K562 (cell line): Measurements from ENCODE around the gene PDHX. TPM values are rescaled to one million over a fixed set of nuclear protein-coding genes. Genes with fewer than 3 reads are reported as not detected.

Experiments used
- ATAC-seq: fragments of 200-7000 bp; cut with Tn5 transposase; 3 replicates; pipeline ENCODE4 v1.9.1; 2020; ENCODE audit warnings: moderate library complexity
- BruUV-seq: library from RNA; stranded (reverse); fragments of 400-500 nt; replicated peaks from 2 replicates; lab custom pipeline; 2021; lab: Mats Ljungman, UMichigan
- CTCF ChIA-PET: fragments of 300-600 bp; formaldehyde crosslinking; extraction: SDS; loops from one replicate; lab custom pipeline; 2021; ENCODE audit warnings: low intra/inter-chr PET ratio; lab: Yijun Ruan, JAX
- POLR2A ChIA-PET: fragments of 300-600, 350-650 bp; sonication (Branson Sonifier 250); formaldehyde crosslinking; extraction: SDS; loops from one replicate; lab custom pipeline; 2021; ENCODE audit warnings: antibody characterized with exemption, inconsistent platforms; lab: Yijun Ruan, JAX
- DNase-seq, 4 experiments: peaks; one replicate each; pipeline versions ENCODE4 v3.0.0 to v3.0.0-alpha.2; 2011 to 2018; ENCODE audit warnings: low spot score in 3 of 4, mixed read lengths in 3 of 4; ENCODE audit errors: extremely low read depth in 1 of 4
- FAIRE-seq: peaks from 2 replicates; lab custom pipeline; 2011; peaks lifted over from hg19 to GRCh38; lab: Jason Lieb, UNC
- H2AFZ ChIP-seq: 2 replicates; pipeline ENCODE4 v1.6.0; 2011; ENCODE audit warnings: low read depth, low read length, control low read depth, inconsistent platforms
- H3K27ac ChIP-seq: fragments of 200-600 bp; 3 replicates; pipeline ENCODE4 v1.8.0; 2011; ENCODE audit warnings: low read depth, mild to moderate bottlenecking, control low read depth, inconsistent platforms, low read length, moderate library complexity, mixed read lengths; ENCODE audit errors: extremely low read depth
- H3K27me3 ChIP-seq, 2 experiments: fragments of 300-600 bp in 1 of 2; 2 replicates in 1 of 2; 3 replicates in 1 of 2; pipeline versions ENCODE4 v1.6.0 to v1.8.0; 2011; ENCODE audit warnings: inconsistent platforms in 2 of 2, low read length in 2 of 2, mild to moderate bottlenecking in 1 of 2, mixed read lengths in 1 of 2, moderate library complexity in 1 of 2; ENCODE audit not compliant: control insufficient read depth in 2 of 2, insufficient read depth in 2 of 2
- H3K36me3 ChIP-seq: fragments of 300-600 bp; 3 replicates; pipeline ENCODE4 v1.8.0; 2011; ENCODE audit warnings: mild to moderate bottlenecking, low read length, inconsistent platforms; ENCODE audit not compliant: control insufficient read depth, insufficient read depth
- H3K4me1 ChIP-seq, 2 experiments: fragments of 200-600 bp in 1 of 2; replicated peaks in 1 of 2; 2 replicates in 1 of 2; 3 replicates in 1 of 2; pipeline versions ENCODE4 v1.5.1 to v1.8.0; 2011; ENCODE audit warnings: inconsistent platforms in 2 of 2, low read length in 2 of 2, mild to moderate bottlenecking in 1 of 2, mixed read lengths in 1 of 2, moderate library complexity in 1 of 2; ENCODE audit not compliant: control insufficient read depth in 2 of 2, insufficient read depth in 2 of 2
- H3K4me2 ChIP-seq: 2 replicates; pipeline ENCODE4 v1.6.1; 2011; ENCODE audit warnings: low read length, control low read depth, inconsistent platforms, mixed read lengths; ENCODE audit not compliant: insufficient read depth
- H3K4me3 ChIP-seq: fragments of 200-600 bp; sonication (generic), shearing (Covaris generic); 2 replicates; pipeline ENCODE4 v1.5.1; 2016; ENCODE audit warnings: control low read depth, inconsistent platforms
- H3K79me2 ChIP-seq: fragments of 200-600 bp; 3 replicates; pipeline ENCODE4 v1.8.0; 2011; ENCODE audit warnings: low read length, inconsistent platforms; ENCODE audit not compliant: control insufficient read depth, insufficient read depth
- H3K9ac ChIP-seq, 2 experiments: 2 replicates each; pipeline versions ENCODE4 v1.6.0 to v1.6.1; 2011; ENCODE audit warnings: low read depth in 2 of 2, low read length in 2 of 2, control low read depth in 1 of 2, inconsistent platforms in 1 of 2, mild to moderate bottlenecking in 1 of 2, mixed read lengths in 1 of 2; ENCODE audit not compliant: insufficient read depth in 1 of 2
- H3K9me1 ChIP-seq: one replicate; pipeline ENCODE4 v1.6.0; 2011; ENCODE audit warnings: inconsistent platforms, mild to moderate bottlenecking, low read length, moderate library complexity; ENCODE audit not compliant: control insufficient read depth, insufficient read depth
- H3K9me3 ChIP-seq: replicated peaks from 2 replicates; pipeline ENCODE4 v1.5.1; 2011; ENCODE audit warnings: low read depth, low read length, inconsistent platforms; ENCODE audit not compliant: control insufficient read depth, insufficient read depth
- H4K20me1 ChIP-seq: replicated peaks from 2 replicates; pipeline ENCODE4 v1.6.1; 2011; ENCODE audit warnings: low read length, inconsistent platforms, mixed read lengths; ENCODE audit not compliant: control insufficient read depth, insufficient read depth
- CBFB ChIP-seq: sonication (generic); formaldehyde crosslinking; IDR thresholded peaks from 2 replicates; pipeline ENCODE4 v1.4.0; 2020; ENCODE audit warnings: mild to moderate bottlenecking, missing genetic modification reagents
- MCM2 ChIP-seq: fragments of 450-650 bp; IDR thresholded peaks from 2 replicates; pipeline ENCODE4 v1.6.1; 2017; ENCODE audit warnings: low read depth, mild to moderate bottlenecking
- ZNF583 ChIP-seq: fragments of 250-450 bp; sonication (Bioruptor Pico); IDR thresholded peaks from 2 replicates; pipeline ENCODE4 v1.4.0; 2020
- WGBS: fragments of 100-300 bp; shearing (Covaris generic); methylation state at CpG from one replicate; pipeline ENCODE4 v1.1.6; 2016; ENCODE audit warnings: low coverage, mixed read lengths; ENCODE audit not compliant: insufficient coverage; ENCODE audit errors: missing lambda C conversion rate; 5-methylcytosine and 5-hydroxymethylcytosine counted together
- in situ Hi-C: fragments of 300-500 bp; cut with MboI; formaldehyde crosslinking; loops from 4 replicates; pipeline ENCODE4 v1.15.0; 2018; ENCODE audit warnings: inconsistent platforms, mixed read lengths
- intact Hi-C: fragments of 100-400 bp; cut with micrococcal nuclease; formaldehyde crosslinking; loops from 2 replicates; pipeline ENCODE4 v1.14.2; 2022
- polyA plus RNA-seq, 8 experiments: library from polyadenylated mRNA; depleted of rRNA in 4 of 8; stranded (reverse) in 5 of 8; unstranded in 3 of 8; fragments of >200 nt; fragmentation: Nextera tagmentation in 2 of 8; fragmentation: Illumina TruSeq in 1 of 8; extraction: Ambion mirVana in 2 of 8; extraction: Trizol in 1 of 8; gene quantifications; 2 replicates each; pipeline versions ENCODE4 v1.2.1 to v1.2.3, GENCODE V29; 2011 to 2014; ENCODE audit warnings: inconsistent platforms in 1 of 8, missing spikeins in 1 of 8
- total RNA-seq, 7 experiments: library from RNA; depleted of rRNA in 6 of 7; stranded (reverse); fragments of >200 nt in 6 of 7; fragmentation: Illumina TruSeq in 2 of 7; extraction: Trizol in 2 of 7; gene quantifications; 2 replicates each; pipeline versions ENCODE4 v1.2.1 to v1.2.3, GENCODE V29; 2011 to 2021; ENCODE audit warnings: low replicate concordance in 1 of 7
- TF ChIP-seq, protein P1 (sequence below): sonication (generic); formaldehyde crosslinking; IDR thresholded peaks from 2 replicates; pipeline ENCODE4 v1.8.0; 2023; ENCODE audit warnings: mild to moderate bottlenecking, missing genetic modification reagents

The PDHX gene
- total and polyA plus RNA-seq, 9 of the 15 experiments (the other 6 are each of a cell fraction or from before 2014, with no cell fraction given) = 20.8 to 43.5 (median 31.2) TPM

DNA sequence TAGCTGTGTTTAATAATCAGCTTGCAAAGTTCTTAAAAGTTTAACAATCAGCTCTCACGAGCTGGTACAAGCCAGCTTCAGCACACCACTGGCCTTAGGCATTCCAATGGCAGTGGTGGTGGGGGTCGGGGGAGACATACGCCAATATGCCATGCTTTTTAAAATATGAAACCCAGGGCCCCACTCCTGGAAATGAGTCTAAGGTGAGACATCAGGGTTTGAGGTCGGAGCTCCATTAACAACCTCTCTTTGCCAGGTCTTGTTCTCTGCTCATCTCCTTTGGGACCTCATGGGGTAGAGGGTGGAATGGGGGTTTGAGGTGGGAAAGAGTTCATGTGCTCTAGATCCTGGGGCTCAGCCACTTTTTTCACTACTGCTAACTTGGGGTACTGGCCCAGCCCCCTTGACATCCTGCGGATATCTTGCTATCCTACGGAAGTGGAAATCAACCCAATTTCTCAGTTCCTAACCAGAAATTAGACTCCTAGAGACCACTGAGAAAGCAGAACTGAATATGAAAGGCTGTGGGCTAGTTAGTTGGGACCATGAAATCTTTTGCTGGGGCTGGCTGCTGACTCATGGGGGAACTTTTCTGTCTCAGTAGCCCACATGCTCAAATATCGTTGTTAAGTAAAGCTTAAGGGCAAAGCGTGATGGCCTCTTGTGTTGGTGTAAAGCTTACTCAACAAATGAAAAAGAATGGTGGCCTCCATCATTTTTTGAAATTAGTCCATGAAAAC, 90.1 kb downstream of the PDHX start:
- Histone ChIP-seq H3K36me3 (no peaks in the 10 kb centered on the region), H3K4me1 (no peaks in the 10 kb centered on the region), H3K9me1 (no peaks in the 10 kb centered on the region), H3K9me3 (no peaks in the 10 kb centered on the region), H2AFZ (no peak overlapping the region), H3K27me3 (no peaks in the 10 kb centered on the region), H3K4me2 (no peak overlapping the region), H3K4me3 (no peak overlapping the region), H4K20me1 (no peaks in the 10 kb centered on the region), H3K79me2 (no peaks in the 10 kb centered on the region), H3K27ac (no peak overlapping the region), H3K9ac (no peak overlapping the region)
- DNase-seq = no peak
- intact Hi-C loops = no loop called here
- ChIA-PET CTCF (no interaction called here), POLR2A (interaction anchor here (0.6 to 1.1 kb wide), 5 partner anchors 10 to 156 kb away, joined by 3 to 4 read pairs (median 3); no protein-coding TSS in a partner anchor)
- BruUV-seq = no TSS peak
- TF ChIP-seq MCM2 (no peak), ZNF583 (CRISPR knock-in tag) (no peak), CBFB (CRISPR knock-in tag) (no peak)
- TF ChIP-seq, protein P1, sequence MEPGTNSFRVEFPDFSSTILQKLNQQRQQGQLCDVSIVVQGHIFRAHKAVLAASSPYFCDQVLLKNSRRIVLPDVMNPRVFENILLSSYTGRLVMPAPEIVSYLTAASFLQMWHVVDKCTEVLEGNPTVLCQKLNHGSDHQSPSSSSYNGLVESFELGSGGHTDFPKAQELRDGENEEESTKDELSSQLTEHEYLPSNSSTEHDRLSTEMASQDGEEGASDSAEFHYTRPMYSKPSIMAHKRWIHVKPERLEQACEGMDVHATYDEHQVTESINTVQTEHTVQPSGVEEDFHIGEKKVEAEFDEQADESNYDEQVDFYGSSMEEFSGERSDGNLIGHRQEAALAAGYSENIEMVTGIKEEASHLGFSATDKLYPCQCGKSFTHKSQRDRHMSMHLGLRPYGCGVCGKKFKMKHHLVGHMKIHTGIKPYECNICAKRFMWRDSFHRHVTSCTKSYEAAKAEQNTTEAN = no peak
- no peak for ATAC-seq
- 63% methylated on average over 8 of the region's 8 CpGs for WGBS
- in situ Hi-C loops = no loop called here
- FAIRE-seq = no peak
